Gastroesophageal sphincter (tissue), 3 donors: ENCODE measurements around the gene SYT11.

Source experiments
- EP300 ChIP-seq: sonication (generic); formaldehyde crosslinking; IDR thresholded peaks from one replicate; pipeline ENCODE4 v1.6.1; 2017; ENCODE audit warnings: antibody characterized with exemption, mild to moderate bottlenecking
- TF ChIP-seq, protein P1 (sequence below), 4 experiments: fragments of 200-600 bp in 2 of 4; fragments of 450-650 bp in 2 of 4; sonication (generic) in 1 of 4; IDR thresholded peaks; one replicate each; pipeline ENCODE4 v1.5.1; 2017 to 2019; ENCODE audit warnings: antibody characterized with exemption in 4 of 4, mild to moderate bottlenecking in 2 of 4, moderate library complexity in 2 of 4

- TF ChIP-seq, protein P1, sequence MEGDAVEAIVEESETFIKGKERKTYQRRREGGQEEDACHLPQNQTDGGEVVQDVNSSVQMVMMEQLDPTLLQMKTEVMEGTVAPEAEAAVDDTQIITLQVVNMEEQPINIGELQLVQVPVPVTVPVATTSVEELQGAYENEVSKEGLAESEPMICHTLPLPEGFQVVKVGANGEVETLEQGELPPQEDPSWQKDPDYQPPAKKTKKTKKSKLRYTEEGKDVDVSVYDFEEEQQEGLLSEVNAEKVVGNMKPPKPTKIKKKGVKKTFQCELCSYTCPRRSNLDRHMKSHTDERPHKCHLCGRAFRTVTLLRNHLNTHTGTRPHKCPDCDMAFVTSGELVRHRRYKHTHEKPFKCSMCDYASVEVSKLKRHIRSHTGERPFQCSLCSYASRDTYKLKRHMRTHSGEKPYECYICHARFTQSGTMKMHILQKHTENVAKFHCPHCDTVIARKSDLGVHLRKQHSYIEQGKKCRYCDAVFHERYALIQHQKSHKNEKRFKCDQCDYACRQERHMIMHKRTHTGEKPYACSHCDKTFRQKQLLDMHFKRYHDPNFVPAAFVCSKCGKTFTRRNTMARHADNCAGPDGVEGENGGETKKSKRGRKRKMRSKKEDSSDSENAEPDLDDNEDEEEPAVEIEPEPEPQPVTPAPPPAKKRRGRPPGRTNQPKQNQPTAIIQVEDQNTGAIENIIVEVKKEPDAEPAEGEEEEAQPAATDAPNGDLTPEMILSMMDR (IDR thresholded peaks at IDR 0.05) = no peak
- no peak for TF ChIP-seq EP300
Measured at GRCh38 chr1:155864393-155864792, 5.0 kb downstream of the SYT11 start.
